HL-60/S4 (cell line): ENCODE data around the gene SOAT1.
"Not testable (repeated sequence)": the region's sequence is repeated elsewhere in the genome, so short reads cannot be mapped to it uniquely, and the experiment has no call there.

Experiments used
- in situ Hi-C: fragments of 300-500 bp; cut with MboI; formaldehyde crosslinking; loops from 2 replicates; pipeline ENCODE4 v1.14.3; 2022; ENCODE audit warnings: low sequenced_read_pairs

The SOAT1 gene

GRCh38 chr1:179293340-179294327, at the start of gene SOAT1:
TSS of gene SOAT1 (plus strand) at chr1:179293797. CDS start at chr1:179302685, 8,888 bp downstream.
- in situ Hi-C loops = no loop called here

GRCh38 chr1:179245426-179245825, 48.2 kb upstream of the SOAT1 start:
- in situ Hi-C loops = not testable (repeated sequence)

GRCh38 chr1:179247923-179248322, 45.7 kb upstream of the SOAT1 start:
- in situ Hi-C loops = no loop called here

- in situ Hi-C loops = no loop called here
These were observed 41.9 kb upstream of the SOAT1 start for GRCh38 chr1:179251675-179252074.

GRCh38 chr1:179252606-179253005, 41.0 kb upstream of the SOAT1 start:
- in situ Hi-C loops = no loop called here

GRCh38 chr1:179253286-179253972, 40.2 kb upstream of the SOAT1 start:
- in situ Hi-C loops = no loop called here

- in situ Hi-C loops = no loop called here
These were observed 31.4 kb upstream of the SOAT1 start for GRCh38 chr1:179262183-179262582.

- in situ Hi-C loops = no loop called here
These were observed 30.5 kb upstream of the SOAT1 start for GRCh38 chr1:179263121-179263520.

- in situ Hi-C loops = no loop called here
These were observed 29.1 kb upstream of the SOAT1 start for GRCh38 chr1:179264507-179264906.

GRCh38 chr1:179269071-179269470, 24.5 kb upstream of the SOAT1 start:
- in situ Hi-C loops = no loop called here

GRCh38 chr1:179274424-179274823, 19.2 kb upstream of the SOAT1 start:
- in situ Hi-C loops = not testable (repeated sequence)

- in situ Hi-C loops = no loop called here
These were observed 14.7 kb upstream of the SOAT1 start for GRCh38 chr1:179278920-179279319.

- in situ Hi-C loops = no loop called here
These were observed 9.6 kb upstream of the SOAT1 start for GRCh38 chr1:179283992-179284391.

- in situ Hi-C loops = no loop called here
These were observed 5.7 kb upstream of the SOAT1 start for GRCh38 chr1:179287946-179288345.

- in situ Hi-C loops = no loop called here
These were observed 4.6 kb upstream of the SOAT1 start for GRCh38 chr1:179288977-179289376.

- in situ Hi-C loops = no loop called here
These were observed 1.7 kb downstream of the SOAT1 start for GRCh38 chr1:179295164-179295755.

GRCh38 chr1:179296356-179297104, 2.9 kb downstream of the SOAT1 start:
- in situ Hi-C loops = no loop called here

GRCh38 chr1:179297105-179297378, 3.4 kb downstream of the SOAT1 start:
- in situ Hi-C loops = no loop called here

- in situ Hi-C loops = no loop called here
These were observed 5.4 kb downstream of the SOAT1 start for GRCh38 chr1:179298952-179299351.

GRCh38 chr1:179300112-179300511, 6.5 kb downstream of the SOAT1 start:
- in situ Hi-C loops = no loop called here

- in situ Hi-C loops = no loop called here
These were observed 8.5 kb downstream of the SOAT1 start for GRCh38 chr1:179302070-179302469.
